H9 (cell line): ENCODE data around the gene LMNTD1. TPM values are rescaled to one million over a fixed set of nuclear protein-coding genes. Genes with fewer than 3 reads are reported as not detected.
"Not testable (repeated sequence)": the region's sequence is repeated elsewhere in the genome, so short reads cannot be mapped to it uniquely, and the experiment has no call there.

Source experiments
- DNase-seq: peaks from one replicate; pipeline ENCODE4 v3.0.0-alpha.2; 2017
- H2AFZ ChIP-seq: one replicate; pipeline ENCODE4 v1.6.1; 2013; ENCODE audit warnings: mild to moderate bottlenecking, low read length, control low read depth, moderate library complexity
- H2AK5ac ChIP-seq: 2 replicates; pipeline ENCODE4 v1.6.1; 2013; ENCODE audit warnings: low read length, control low read depth, mixed read lengths; ENCODE audit not compliant: insufficient read length
- H2BK120ac ChIP-seq: one replicate; pipeline ENCODE4 v1.6.1; 2013; ENCODE audit warnings: low read depth, mild to moderate bottlenecking, low read length, control low read depth, inconsistent platforms; ENCODE audit not compliant: poor library complexity, severe bottlenecking
- H2BK12ac ChIP-seq: 2 replicates; pipeline ENCODE4 v1.6.1; 2013; ENCODE audit warnings: low read length, control low read depth, mixed read lengths, low read depth; ENCODE audit not compliant: insufficient read length
- H2BK15ac ChIP-seq: 2 replicates; pipeline ENCODE4 v1.6.1; 2013; ENCODE audit warnings: low read depth, low read length, control low read depth
- H2BK20ac ChIP-seq: one replicate; pipeline ENCODE4 v1.6.1; 2013; ENCODE audit warnings: low read depth, mild to moderate bottlenecking, low read length, control low read depth, inconsistent platforms; ENCODE audit not compliant: poor library complexity, severe bottlenecking
- H2BK5ac ChIP-seq: 2 replicates; pipeline ENCODE4 v1.6.1; 2013; ENCODE audit warnings: low read length, control low read depth, mixed read lengths; ENCODE audit not compliant: insufficient read length
- H3K14ac ChIP-seq: 2 replicates; pipeline ENCODE4 v1.6.1; 2013; ENCODE audit warnings: low read length, control low read depth; ENCODE audit not compliant: insufficient read depth
- H3K18ac ChIP-seq: 2 replicates; pipeline ENCODE4 v1.6.1; 2013; ENCODE audit warnings: low read depth, mild to moderate bottlenecking, mixed read lengths, low read length, control low read depth; ENCODE audit not compliant: insufficient read length
- H3K23ac ChIP-seq: 2 replicates; pipeline ENCODE4 v1.6.1; 2013; ENCODE audit warnings: low read length, control low read depth, mixed read lengths, low read depth; ENCODE audit not compliant: insufficient read length
- H3K23me2 ChIP-seq: 2 replicates; pipeline ENCODE4 v1.6.1; 2013; ENCODE audit warnings: low read depth, mild to moderate bottlenecking, mixed read lengths, low read length, control low read depth; ENCODE audit not compliant: insufficient read length, poor library complexity, severe bottlenecking
- H3K27ac ChIP-seq: 2 replicates; pipeline ENCODE4 v1.5.1; 2013; ENCODE audit warnings: low read length, control low read depth, mixed read lengths, low read depth; ENCODE audit not compliant: insufficient read length
- H3K27me3 ChIP-seq: 2 replicates; pipeline ENCODE4 v1.6.1; 2013; ENCODE audit warnings: low read length, control low read depth, inconsistent platforms; ENCODE audit not compliant: insufficient read depth
- H3K4ac ChIP-seq: 2 replicates; pipeline ENCODE4 v1.6.1; 2013; ENCODE audit warnings: low read depth, mild to moderate bottlenecking, control low read depth, inconsistent platforms, low read length, moderate library complexity
- H3K4me1 ChIP-seq: 2 replicates; pipeline ENCODE4 v1.6.1; 2013; ENCODE audit warnings: low read length, control low read depth, inconsistent platforms; ENCODE audit not compliant: insufficient read depth
- H3K4me2 ChIP-seq: 2 replicates; pipeline ENCODE4 v1.6.1; 2013; ENCODE audit warnings: low read length, control low read depth, mixed read lengths; ENCODE audit not compliant: insufficient read length, insufficient read depth
- H3K56ac ChIP-seq: 2 replicates; pipeline ENCODE4 v1.6.1; 2013; ENCODE audit warnings: low read depth, mild to moderate bottlenecking, mixed read lengths, low read length, control low read depth; ENCODE audit not compliant: insufficient read length
- H3K79me1 ChIP-seq: 2 replicates; pipeline ENCODE4 v1.6.1; 2013; ENCODE audit warnings: low read depth, mild to moderate bottlenecking, moderate library complexity, low read length, control low read depth, inconsistent platforms; ENCODE audit not compliant: insufficient read depth, poor library complexity, severe bottlenecking
- H3K79me2 ChIP-seq: 2 replicates; pipeline ENCODE4 v1.6.1; 2013; ENCODE audit warnings: low read length, control low read depth, inconsistent platforms; ENCODE audit not compliant: insufficient read depth
- H3K9ac ChIP-seq: 2 replicates; pipeline ENCODE4 v1.6.1; 2013; ENCODE audit warnings: low read length, control low read depth, mixed read lengths; ENCODE audit not compliant: insufficient read length; ENCODE audit errors: extremely low read depth
- H3K9me3 ChIP-seq: one replicate; pipeline ENCODE4 v1.6.1; 2013; ENCODE audit warnings: low read depth, low read length, inconsistent platforms; ENCODE audit not compliant: control insufficient read depth
- H3T11ph ChIP-seq: one replicate; pipeline ENCODE4 v1.6.1; 2013; ENCODE audit warnings: mild to moderate bottlenecking, low read length, control low read depth, inconsistent platforms
- H4K20me1 ChIP-seq: one replicate; pipeline ENCODE4 v1.6.1; 2013; ENCODE audit not compliant: control insufficient read depth, insufficient read length, insufficient read depth
- H4K5ac ChIP-seq: 2 replicates; pipeline ENCODE4 v1.6.1; 2013; ENCODE audit warnings: low read depth, mild to moderate bottlenecking, mixed read lengths, low read length, control low read depth; ENCODE audit not compliant: insufficient read length
- H4K8ac ChIP-seq: replicated peaks from 2 replicates; pipeline ENCODE4 v1.6.1; 2013; ENCODE audit warnings: low read length, control low read depth, mixed read lengths, low read depth; ENCODE audit not compliant: insufficient read length
- H4K91ac ChIP-seq: 2 replicates; pipeline ENCODE4 v1.6.1; 2013; ENCODE audit warnings: low read depth, mild to moderate bottlenecking, moderate library complexity, mixed read lengths, low read length, control low read depth; ENCODE audit not compliant: insufficient read length
- H3K27ac Mint-ChIP-seq, 3 experiments: 2 replicates in 2 of 3; 3 replicates in 1 of 3; pipeline ENCODE4 v1.8.0; 2020 to 2021; ENCODE audit warnings: mixed read lengths in 3 of 3, mild to moderate bottlenecking in 1 of 3, moderate library complexity in 1 of 3
- H3K27me3 Mint-ChIP-seq: 2 replicates; pipeline ENCODE4 v1.8.0; 2021; ENCODE audit warnings: low read depth, mild to moderate bottlenecking, moderate library complexity, mixed read lengths
- H3K36me3 Mint-ChIP-seq, 3 experiments: 2 replicates in 2 of 3; 3 replicates in 1 of 3; pipeline ENCODE4 v1.8.0; 2020 to 2021; ENCODE audit warnings: low read depth in 3 of 3, mixed read lengths in 3 of 3; ENCODE audit not compliant: insufficient read depth in 1 of 3
- H3K4me1 Mint-ChIP-seq, 2 experiments: 2 replicates each; pipeline ENCODE4 v1.8.0; 2020; ENCODE audit warnings: mixed read lengths in 2 of 2
- H3K4me3 Mint-ChIP-seq, 2 experiments: 2 replicates in 1 of 2; 3 replicates in 1 of 2; pipeline ENCODE4 v1.8.0; 2020 to 2021; ENCODE audit warnings: mild to moderate bottlenecking in 2 of 2, mixed read lengths in 2 of 2, moderate library complexity in 1 of 2
- H3K9me3 Mint-ChIP-seq, 2 experiments: 2 replicates in 1 of 2; 3 replicates in 1 of 2; pipeline ENCODE4 v1.8.0; 2020; ENCODE audit warnings: mild to moderate bottlenecking in 2 of 2, mixed read lengths in 2 of 2, moderate library complexity in 1 of 2
- WGBS: extraction: QIAGEN DNeasy Blood & Tissue Kit; methylation state at CpG from one replicate; pipeline ENCODE4 v1.1.7; 2013; ENCODE audit warnings: missing lambda C conversion rate, low lambda C conversion rate, mixed read lengths; ENCODE audit not compliant: insufficient read length; ENCODE audit errors: extremely low coverage; 5-methylcytosine and 5-hydroxymethylcytosine counted together
- total RNA-seq: library from RNA; stranded (reverse); gene quantifications from 2 replicates; pipeline ENCODE4 v1.2.1, GENCODE V29; 2021
- TF ChIP-seq, protein P1 (sequence below): fragments of 200-600 bp; sonication (generic); conservative IDR thresholded peaks from 3 replicates; pipeline ENCODE4 v1.8.0; 2021; ENCODE audit warnings: antibody characterized with exemption, mild to moderate bottlenecking

The LMNTD1 gene
- total RNA-seq, 1 experiment from 2014 or later: not detected

DNA sequence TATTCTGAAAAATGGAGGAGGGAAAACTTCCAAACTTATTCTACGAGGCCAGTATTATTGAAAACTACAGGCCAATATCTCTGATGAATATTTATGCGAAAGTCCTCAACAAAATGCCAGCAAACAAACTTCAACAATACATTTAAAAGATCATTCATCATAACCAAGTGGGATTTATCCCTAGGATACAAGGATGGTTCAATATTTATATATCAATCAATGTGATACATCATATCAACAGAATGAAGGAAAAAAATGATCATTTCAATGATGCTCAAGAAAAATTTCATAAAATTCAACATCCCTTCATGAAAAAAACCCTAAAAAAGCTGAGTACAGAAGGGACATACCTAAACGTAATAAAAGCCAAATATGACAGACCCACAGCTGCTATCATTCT lies 45.9 kb upstream of the LMNTD1 start:
- Histone ChIP-seq H3K79me2 (no peaks in the 10 kb centered on the region), H3K27ac (no peak overlapping the region), H3K23me2 (no peaks in the 10 kb centered on the region), H3K9me3 (no peaks in the 10 kb centered on the region), H3K27me3 (no peaks in the 10 kb centered on the region), H2BK12ac (no peak overlapping the region), H2AK5ac (no peak overlapping the region), H2BK5ac (no peak overlapping the region), H4K20me1 (no peaks in the 10 kb centered on the region), H3K79me1 (no peaks in the 10 kb centered on the region), H3K9ac (no peak overlapping the region), H4K5ac (no peak overlapping the region), H2BK20ac (no peak overlapping the region), H3K56ac (no peak overlapping the region), H3K4me1 (no peaks in the 10 kb centered on the region), H3K4ac (no peak overlapping the region), H3K14ac (no peak overlapping the region), H3K23ac (no peak overlapping the region), H4K8ac (no peak overlapping the region), H3K18ac (no peak overlapping the region), H3K4me2 (no peak overlapping the region), H4K91ac (no peak overlapping the region), H2AFZ (no peak overlapping the region), H3T11ph (no peak overlapping the region), H2BK120ac (no peak overlapping the region), H2BK15ac (no peak overlapping the region)
- TF ChIP-seq, protein P1, sequence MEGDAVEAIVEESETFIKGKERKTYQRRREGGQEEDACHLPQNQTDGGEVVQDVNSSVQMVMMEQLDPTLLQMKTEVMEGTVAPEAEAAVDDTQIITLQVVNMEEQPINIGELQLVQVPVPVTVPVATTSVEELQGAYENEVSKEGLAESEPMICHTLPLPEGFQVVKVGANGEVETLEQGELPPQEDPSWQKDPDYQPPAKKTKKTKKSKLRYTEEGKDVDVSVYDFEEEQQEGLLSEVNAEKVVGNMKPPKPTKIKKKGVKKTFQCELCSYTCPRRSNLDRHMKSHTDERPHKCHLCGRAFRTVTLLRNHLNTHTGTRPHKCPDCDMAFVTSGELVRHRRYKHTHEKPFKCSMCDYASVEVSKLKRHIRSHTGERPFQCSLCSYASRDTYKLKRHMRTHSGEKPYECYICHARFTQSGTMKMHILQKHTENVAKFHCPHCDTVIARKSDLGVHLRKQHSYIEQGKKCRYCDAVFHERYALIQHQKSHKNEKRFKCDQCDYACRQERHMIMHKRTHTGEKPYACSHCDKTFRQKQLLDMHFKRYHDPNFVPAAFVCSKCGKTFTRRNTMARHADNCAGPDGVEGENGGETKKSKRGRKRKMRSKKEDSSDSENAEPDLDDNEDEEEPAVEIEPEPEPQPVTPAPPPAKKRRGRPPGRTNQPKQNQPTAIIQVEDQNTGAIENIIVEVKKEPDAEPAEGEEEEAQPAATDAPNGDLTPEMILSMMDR: no peak
- WGBS: no CpG with 5 or more reads among the region's 3 CpGs
- peaks cover 0 to 13% (median 2%) of the 10 kb centered on the region in 3 experiments; a peak in 5 of 7 replicates for H3K36me3 Mint-ChIP-seq
- H3K4me1 Mint-ChIP-seq: no peaks in the 10 kb centered on the region
- H3K27me3 Mint-ChIP-seq: no peaks in the 10 kb centered on the region
- H3K9me3 Mint-ChIP-seq: peaks cover 19 to 20% of the 10 kb centered on the region in 2 experiments
- H3K4me3 Mint-ChIP-seq: no peak overlapping the region
- H3K27ac Mint-ChIP-seq: no peak overlapping the region
- no peak for DNase-seq

DNA sequence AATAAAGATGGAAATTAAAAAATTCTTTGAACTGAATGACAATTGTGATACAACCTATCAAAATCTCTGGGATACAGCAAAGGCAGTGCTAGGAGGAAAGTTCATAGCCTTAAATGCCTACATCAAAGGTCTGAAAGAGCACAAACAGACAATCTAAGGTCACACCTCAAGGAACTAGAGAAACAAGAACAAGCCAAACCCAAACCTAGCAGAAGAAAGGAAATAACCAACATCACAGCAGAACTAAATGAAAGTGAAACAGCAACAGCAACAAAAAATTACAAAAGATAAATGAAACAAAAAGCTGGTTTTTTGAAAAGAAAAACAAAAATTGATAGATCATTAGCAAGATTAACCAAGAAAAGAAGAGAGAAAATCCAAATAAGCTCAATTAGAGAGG lies 42.4 kb upstream of the LMNTD1 start:
- not testable (repeated sequence) for H3K79me1 ChIP-seq, H3K4ac ChIP-seq, H4K91ac ChIP-seq, H3K4me1 ChIP-seq, H2BK5ac ChIP-seq, H3K27me3 Mint-ChIP-seq, H2BK120ac ChIP-seq, H3K23me2 ChIP-seq, H3K9ac ChIP-seq, H2AK5ac ChIP-seq, H3K23ac ChIP-seq, H2BK12ac ChIP-seq, H3K9me3 ChIP-seq, H2BK15ac ChIP-seq, H3K14ac ChIP-seq, H3K79me2 ChIP-seq, H3K27ac ChIP-seq, H3K4me3 Mint-ChIP-seq, DNase-seq, H4K5ac ChIP-seq, H3T11ph ChIP-seq, H3K4me2 ChIP-seq, H2AFZ ChIP-seq, H3K27me3 ChIP-seq, H3K4me1 Mint-ChIP-seq, H3K27ac Mint-ChIP-seq, H2BK20ac ChIP-seq, H4K8ac ChIP-seq, H3K18ac ChIP-seq, H4K20me1 ChIP-seq, H3K56ac ChIP-seq
- peaks cover 23% of the 10 kb centered on the region in 2 experiments for H3K9me3 Mint-ChIP-seq
- H3K36me3 Mint-ChIP-seq: peaks cover 0 to 19% (median 2%) of the 10 kb centered on the region in 3 experiments; a peak in 6 of 7 replicates
